Measurements from ENCODE around the gene EXD3. TPM values are rescaled to one million over a fixed set of nuclear protein-coding genes. Genes with fewer than 3 reads are reported as not detected.

EXD3 gene
- total RNA-seq, 2 experiments from 2014 or later = 20.8 to 27.0 TPM

DNA sequence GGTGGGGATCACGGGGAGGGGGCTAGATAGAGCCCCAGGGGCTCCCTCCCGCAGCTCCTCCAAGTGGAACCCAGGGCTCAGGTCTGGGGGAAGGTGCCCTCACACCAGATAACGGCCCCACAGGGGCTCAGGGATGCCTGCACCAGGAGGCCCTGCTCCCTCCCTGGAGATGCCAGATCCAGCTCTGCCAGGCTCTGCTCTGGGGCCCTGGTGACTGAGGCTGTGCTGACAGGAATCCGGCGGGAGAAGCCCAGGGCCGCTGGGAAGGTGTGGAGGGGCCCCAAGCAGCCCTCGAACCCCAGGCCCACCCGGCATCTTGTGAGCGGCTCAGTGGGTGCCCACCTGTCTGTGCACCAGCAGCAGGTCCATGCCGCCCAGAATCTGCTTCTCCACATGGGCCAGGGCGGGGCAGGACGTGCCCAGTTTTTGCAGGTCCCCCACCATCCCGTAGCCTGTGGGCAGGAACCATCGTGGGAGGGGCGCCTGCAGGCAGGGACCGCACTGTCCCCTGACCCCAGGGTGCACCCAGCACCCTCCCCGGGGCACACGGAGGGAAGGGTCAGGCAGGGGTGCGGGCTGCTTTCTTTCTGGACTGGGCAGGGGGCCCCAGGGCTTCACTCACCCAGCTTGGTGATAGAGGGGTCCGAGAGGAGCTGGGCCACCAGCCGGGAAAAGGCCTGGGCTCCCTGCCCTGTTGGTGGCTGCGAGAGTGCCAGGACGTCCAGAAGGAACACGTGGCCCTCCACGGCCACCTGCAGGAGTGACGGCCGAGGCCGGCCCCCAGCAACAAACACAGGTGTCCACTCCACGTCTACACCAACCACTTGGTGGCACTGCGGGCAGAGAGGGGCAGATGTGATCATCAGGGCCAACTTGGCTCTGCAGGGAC is 72.0 kb downstream of the EXD3 start:
- H3K4me2 ChIP-seq (ENCODE audit: low read length) = no peak overlapping the region
- no peaks in the 10 kb centered on the region for H3K79me2 ChIP-seq (ENCODE audit: insufficient read depth, low read depth, low read length)
- H3K36me3 ChIP-seq (ENCODE audit: insufficient read depth, low read length) = no peaks in the 10 kb centered on the region
- TF ChIP-seq, protein P1, sequence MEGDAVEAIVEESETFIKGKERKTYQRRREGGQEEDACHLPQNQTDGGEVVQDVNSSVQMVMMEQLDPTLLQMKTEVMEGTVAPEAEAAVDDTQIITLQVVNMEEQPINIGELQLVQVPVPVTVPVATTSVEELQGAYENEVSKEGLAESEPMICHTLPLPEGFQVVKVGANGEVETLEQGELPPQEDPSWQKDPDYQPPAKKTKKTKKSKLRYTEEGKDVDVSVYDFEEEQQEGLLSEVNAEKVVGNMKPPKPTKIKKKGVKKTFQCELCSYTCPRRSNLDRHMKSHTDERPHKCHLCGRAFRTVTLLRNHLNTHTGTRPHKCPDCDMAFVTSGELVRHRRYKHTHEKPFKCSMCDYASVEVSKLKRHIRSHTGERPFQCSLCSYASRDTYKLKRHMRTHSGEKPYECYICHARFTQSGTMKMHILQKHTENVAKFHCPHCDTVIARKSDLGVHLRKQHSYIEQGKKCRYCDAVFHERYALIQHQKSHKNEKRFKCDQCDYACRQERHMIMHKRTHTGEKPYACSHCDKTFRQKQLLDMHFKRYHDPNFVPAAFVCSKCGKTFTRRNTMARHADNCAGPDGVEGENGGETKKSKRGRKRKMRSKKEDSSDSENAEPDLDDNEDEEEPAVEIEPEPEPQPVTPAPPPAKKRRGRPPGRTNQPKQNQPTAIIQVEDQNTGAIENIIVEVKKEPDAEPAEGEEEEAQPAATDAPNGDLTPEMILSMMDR (conservative IDR thresholded peaks at IDR 0.05; ENCODE audit: low read length) = no peak
- no peak for TF ChIP-seq EZH2phosphoT487 (IDR thresholded peaks at IDR 0.05; ENCODE audit: borderline replicate concordance, low read depth, low read length)
- intact Hi-C loops (cut with micrococcal nuclease; ENCODE audit: unreplicated experiment) = no loop called here
- BruUV-seq (replicated peaks) = no TSS peak
- DNase-seq (ENCODE audit: low spot score) = no peak
- no peak overlapping the region for H2AFZ ChIP-seq (ENCODE audit: low read length)
- ChIA-PET CTCF (ENCODE audit: unreplicated experiment) (no interaction called here), POLR2A (interaction anchor here (0.6 kb wide), 1 partner anchor 714 kb away, joined by 4 read pairs; no protein-coding TSS in a partner anchor)
- H3K4me3 ChIP-seq (ENCODE audit: low read depth, low read length, poor library complexity, severe bottlenecking) = no peak overlapping the region
- H3K9me3 ChIP-seq (ENCODE audit: low read length) = peaks cover 8% of the 10 kb centered on the region
- H3K9me2 ChIP-seq (ENCODE audit: insufficient read depth, low read length) = no peaks in the 10 kb centered on the region
- H3K27ac ChIP-seq (ENCODE audit: low read depth, low read length, poor library complexity, severe bottlenecking) = no peak overlapping the region
- H4K20me1 ChIP-seq (ENCODE audit: insufficient read depth, low read length) = no peaks in the 10 kb centered on the region
- no peaks in the 10 kb centered on the region for H3K4me1 ChIP-seq (ENCODE audit: insufficient read depth, low read length, poor library complexity, severe bottlenecking)

DNA sequence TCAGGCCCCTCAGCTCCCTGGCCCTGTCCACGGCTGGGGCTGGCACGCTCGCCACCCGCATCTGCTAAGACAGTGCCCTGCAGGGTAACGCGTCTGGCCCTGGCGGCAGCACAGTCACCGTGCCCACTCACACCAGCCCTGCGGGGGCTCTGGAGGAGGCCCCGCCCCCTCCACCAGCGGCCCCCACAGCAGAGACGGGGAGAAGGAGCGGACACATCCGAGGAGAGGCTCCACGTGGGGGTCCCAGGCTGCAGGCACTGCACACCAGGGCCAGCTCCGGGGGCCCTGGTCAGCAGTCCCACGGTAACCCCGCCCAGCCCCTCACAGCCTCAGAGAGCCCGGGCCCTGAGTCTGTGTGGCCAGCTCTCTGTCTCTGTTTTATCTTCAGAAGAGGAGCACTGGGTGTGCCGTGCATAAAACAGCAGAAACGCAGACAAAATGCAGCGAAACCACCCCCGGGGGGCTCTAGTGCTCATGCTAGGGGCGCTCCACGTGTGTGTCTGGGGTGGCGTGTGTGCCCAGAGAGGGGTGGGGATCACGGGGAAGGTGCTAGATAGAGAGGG is 73.4 kb downstream of the EXD3 start:
- TF ChIP-seq, protein P1 (conservative IDR thresholded peaks at IDR 0.05; ENCODE audit: low read length) = no peak
- no peak for TF ChIP-seq EZH2phosphoT487 (IDR thresholded peaks at IDR 0.05; ENCODE audit: borderline replicate concordance, low read depth, low read length)
- H3K79me2 ChIP-seq (ENCODE audit: insufficient read depth, low read depth, low read length) = no peaks in the 10 kb centered on the region
- H2AFZ ChIP-seq (ENCODE audit: low read length) = no peak overlapping the region
- no peaks in the 10 kb centered on the region for H4K20me1 ChIP-seq (ENCODE audit: insufficient read depth, low read length)
- no peak for DNase-seq (ENCODE audit: low spot score)
- ChIA-PET POLR2A (no interaction called here), CTCF (ENCODE audit: unreplicated experiment) (no interaction called here)
- H3K9me2 ChIP-seq (ENCODE audit: insufficient read depth, low read length) = no peaks in the 10 kb centered on the region
- H3K27ac ChIP-seq (ENCODE audit: low read depth, low read length, poor library complexity, severe bottlenecking) = no peak overlapping the region
- BruUV-seq (replicated peaks) = no TSS peak
- H3K36me3 ChIP-seq (ENCODE audit: insufficient read depth, low read length) = no peaks in the 10 kb centered on the region
- H3K4me2 ChIP-seq (ENCODE audit: low read length) = no peak overlapping the region
- no peaks in the 10 kb centered on the region for H3K4me1 ChIP-seq (ENCODE audit: insufficient read depth, low read length, poor library complexity, severe bottlenecking)
- no peak overlapping the region for H3K4me3 ChIP-seq (ENCODE audit: low read depth, low read length, poor library complexity, severe bottlenecking)
- no peaks in the 10 kb centered on the region for H3K9me3 ChIP-seq (ENCODE audit: low read length)
- intact Hi-C loops (cut with micrococcal nuclease; ENCODE audit: unreplicated experiment) = no loop called here
